HL-60 (cell line): Measurements from ENCODE around the gene ITGA6.

Experiments used
- DNase-seq, 2 experiments: peaks; one replicate each; pipeline ENCODE4 v3.0.0-alpha.2; 2010 to 2020; ENCODE audit warnings: low read depth in 1 of 2, low spot score in 1 of 2
- H3K27ac ChIP-seq: fragments of 250-450 bp; sonication (Bioruptor Pico); replicated peaks from 2 replicates; pipeline ENCODE4 v1.5.1; 2020; ENCODE audit warnings: mild to moderate bottlenecking, moderate library complexity
- H3K27me3 ChIP-seq: fragments of 250-450 bp; sonication (Bioruptor Pico); 2 replicates; pipeline ENCODE4 v1.5.1; 2021; ENCODE audit warnings: mild to moderate bottlenecking, moderate library complexity; ENCODE audit not compliant: insufficient read depth, poor library complexity, severe bottlenecking
- H3K4me3 ChIP-seq: replicated peaks from 2 replicates; pipeline ENCODE4 v1.5.1; 2011; ENCODE audit warnings: mild to moderate bottlenecking, control low read depth, low read length; ENCODE audit not compliant: insufficient read depth
- GABPA ChIP-seq: IDR thresholded peaks from 2 replicates; pipeline ENCODE4 v1.6.1; 2012; ENCODE audit warnings: low read depth
- POLR2AphosphoS5 ChIP-seq: IDR thresholded peaks from 2 replicates; pipeline ENCODE4 v1.6.1; 2012; ENCODE audit warnings: low read depth
- REST ChIP-seq: IDR thresholded peaks from 2 replicates; pipeline ENCODE4 v1.6.1; 2012; ENCODE audit warnings: low read depth; ENCODE audit not compliant: insufficient replicate concordance
- SPI1 ChIP-seq: IDR thresholded peaks from 2 replicates; pipeline ENCODE4 v1.6.1; 2012; ENCODE audit warnings: low read depth, mild to moderate bottlenecking, borderline replicate concordance
- TF ChIP-seq, protein P1 (sequence below): IDR thresholded peaks from one replicate; pipeline ENCODE4 v1.5.1; 2011; ENCODE audit warnings: low read length, control low read depth, inconsistent platforms; ENCODE audit not compliant: insufficient read depth

ITGA6 gene

DNA sequence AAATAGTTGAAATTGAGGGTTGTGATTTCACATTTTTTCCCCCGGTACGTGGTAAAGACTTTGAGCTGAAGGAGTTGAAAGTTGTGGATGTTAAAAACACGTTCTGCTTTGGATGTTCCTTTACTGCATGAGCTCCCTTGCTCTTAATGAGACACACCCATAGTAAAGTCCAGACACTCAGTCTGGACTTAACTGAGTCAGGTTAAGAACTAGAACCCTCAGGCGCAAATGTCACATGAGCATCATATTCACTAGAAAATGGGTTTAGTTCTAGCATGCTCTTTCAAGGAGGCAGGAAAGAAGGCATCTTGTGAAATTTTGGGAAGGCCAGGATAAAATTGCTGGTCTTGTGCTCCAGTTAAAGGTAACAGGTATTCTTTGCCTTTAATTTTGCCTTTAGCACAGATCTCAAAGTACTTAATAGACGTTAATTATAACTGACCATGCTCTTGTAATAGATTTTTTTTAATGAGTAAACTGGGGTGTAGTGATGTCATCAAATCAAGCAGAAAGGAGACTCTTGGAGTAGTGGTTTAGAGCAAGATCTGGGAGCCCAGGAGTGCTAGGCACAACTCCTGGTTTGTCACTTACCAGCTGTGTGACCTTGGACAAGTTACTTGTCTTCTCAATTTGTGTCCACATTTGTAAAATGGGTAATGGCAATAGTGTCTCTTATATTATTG is 20.6 kb downstream of the ITGA6 start:
- no peak overlapping the region for H3K4me3 ChIP-seq
- no peak for DNase-seq
- no peak overlapping the region for H3K27ac ChIP-seq
- TF ChIP-seq SPI1 = no peak
- no peak for TF ChIP-seq REST
- TF ChIP-seq, protein P1, sequence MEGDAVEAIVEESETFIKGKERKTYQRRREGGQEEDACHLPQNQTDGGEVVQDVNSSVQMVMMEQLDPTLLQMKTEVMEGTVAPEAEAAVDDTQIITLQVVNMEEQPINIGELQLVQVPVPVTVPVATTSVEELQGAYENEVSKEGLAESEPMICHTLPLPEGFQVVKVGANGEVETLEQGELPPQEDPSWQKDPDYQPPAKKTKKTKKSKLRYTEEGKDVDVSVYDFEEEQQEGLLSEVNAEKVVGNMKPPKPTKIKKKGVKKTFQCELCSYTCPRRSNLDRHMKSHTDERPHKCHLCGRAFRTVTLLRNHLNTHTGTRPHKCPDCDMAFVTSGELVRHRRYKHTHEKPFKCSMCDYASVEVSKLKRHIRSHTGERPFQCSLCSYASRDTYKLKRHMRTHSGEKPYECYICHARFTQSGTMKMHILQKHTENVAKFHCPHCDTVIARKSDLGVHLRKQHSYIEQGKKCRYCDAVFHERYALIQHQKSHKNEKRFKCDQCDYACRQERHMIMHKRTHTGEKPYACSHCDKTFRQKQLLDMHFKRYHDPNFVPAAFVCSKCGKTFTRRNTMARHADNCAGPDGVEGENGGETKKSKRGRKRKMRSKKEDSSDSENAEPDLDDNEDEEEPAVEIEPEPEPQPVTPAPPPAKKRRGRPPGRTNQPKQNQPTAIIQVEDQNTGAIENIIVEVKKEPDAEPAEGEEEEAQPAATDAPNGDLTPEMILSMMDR = no peak
- no peak for TF ChIP-seq POLR2AphosphoS5
- TF ChIP-seq GABPA = no peak
- H3K27me3 ChIP-seq = no peaks in the 10 kb centered on the region

DNA sequence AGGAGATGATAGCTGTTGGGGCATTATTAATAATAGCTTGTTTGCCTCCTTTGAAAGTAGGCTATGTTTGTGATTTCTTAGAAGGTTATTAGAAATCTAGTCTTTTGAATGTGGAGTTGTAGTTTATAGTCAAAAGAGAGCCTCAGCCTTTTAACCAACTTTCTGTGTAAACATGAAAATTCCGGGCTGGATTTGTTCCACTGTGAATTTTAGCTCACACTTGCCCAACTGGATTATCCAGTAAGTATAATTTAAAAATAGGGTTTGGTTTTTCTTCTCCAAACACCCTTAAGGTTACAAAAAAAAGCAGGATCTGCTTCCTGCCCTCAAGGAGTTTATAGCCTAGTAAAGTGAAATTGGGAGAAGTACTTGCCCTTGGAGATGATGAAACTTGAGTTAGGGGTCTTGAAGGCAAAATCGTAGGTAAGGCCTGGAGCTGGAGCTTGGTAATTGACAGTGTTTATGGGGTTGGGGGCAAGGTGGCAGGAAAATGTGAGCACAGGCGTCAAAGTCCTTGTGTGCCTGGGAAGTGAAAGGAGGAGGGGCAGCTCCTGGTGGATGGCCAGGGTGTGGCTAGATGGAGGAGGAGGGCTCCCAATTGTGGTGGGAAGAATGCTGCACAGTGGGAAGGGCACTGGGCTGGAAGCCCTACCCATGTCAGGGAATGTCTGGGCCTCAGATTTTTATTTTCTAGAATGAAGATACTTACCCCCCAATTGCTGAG is 21.3 kb downstream of the ITGA6 start:
- no peak for DNase-seq
- Histone ChIP-seq H3K4me3 (no peak overlapping the region), H3K27me3 (no peaks in the 10 kb centered on the region), H3K27ac (no peak overlapping the region)
- TF ChIP-seq, protein P1 = no peak
- TF ChIP-seq GABPA (no peak), REST (no peak), POLR2AphosphoS5 (no peak), SPI1 (no peak)

GRCh38 chr2:172449911-172450550 is 22.6 kb downstream of the ITGA6 start:
- no peak overlapping the region for H3K4me3 ChIP-seq
- no peaks in the 10 kb centered on the region for H3K27me3 ChIP-seq
- no peak for DNase-seq
- no peak overlapping the region for H3K27ac ChIP-seq
- TF ChIP-seq, protein P1 = no peak
- no peak for TF ChIP-seq SPI1
- TF ChIP-seq POLR2AphosphoS5 = no peak
- no peak for TF ChIP-seq REST
- no peak for TF ChIP-seq GABPA
